GM19455 (cell line): ENCODE data around the gene FAM47B.

Experiments
- ATAC-seq: cut with Tn5 transposase; IDR thresholded peaks from one replicate; pipeline ENCODE4 v1.9.1; 2021; ENCODE audit not compliant: unreplicated experiment

The FAM47B gene

GRCh38 chrX:34942496-34942895, at the start of gene FAM47B:
Gene FAM47B, plus strand, starts transcription at chrX:34942796. Its CDS starts 36 bp downstream, at chrX:34942832.
- no peak for ATAC-seq

- no peak for ATAC-seq
Measured at GRCh38 chrX:34893741-34894140, 48.9 kb upstream of the FAM47B start.

GRCh38 chrX:34900691-34901090, 41.9 kb upstream of the FAM47B start:
- no peak for ATAC-seq

GRCh38 chrX:34901761-34902160, 40.8 kb upstream of the FAM47B start:
- no peak for ATAC-seq

- no peak for ATAC-seq
Measured at GRCh38 chrX:34903316-34903715, 39.3 kb upstream of the FAM47B start.

GRCh38 chrX:34909151-34909550, 33.4 kb upstream of the FAM47B start:
- ATAC-seq, result no peak

GRCh38 chrX:34915463-34916225, 27.0 kb upstream of the FAM47B start:
- no peak for ATAC-seq

GRCh38 chrX:34917146-34917545, 25.4 kb upstream of the FAM47B start:
- no peak for ATAC-seq

GRCh38 chrX:34918091-34918736, 24.4 kb upstream of the FAM47B start:
- no peak for ATAC-seq

- no peak for ATAC-seq
Measured at GRCh38 chrX:34918856-34919255, 23.7 kb upstream of the FAM47B start.

GRCh38 chrX:34927866-34928265, 14.7 kb upstream of the FAM47B start:
- no peak for ATAC-seq

GRCh38 chrX:34943235-34943634, 639 bp downstream of the FAM47B start:
- no peak for ATAC-seq

- no peak for ATAC-seq
Measured at GRCh38 chrX:34956916-34957315, 14.3 kb downstream of the FAM47B start.

GRCh38 chrX:34961662-34962061, 19.1 kb downstream of the FAM47B start:
- no peak for ATAC-seq

- ATAC-seq, result no peak
Measured at GRCh38 chrX:34972206-34972605, 29.6 kb downstream of the FAM47B start.

- ATAC-seq, result no peak
Measured at GRCh38 chrX:34978171-34978570, 35.6 kb downstream of the FAM47B start.

- ATAC-seq, result no peak
Measured at GRCh38 chrX:34987646-34988045, 45.0 kb downstream of the FAM47B start.
